Panc1 (cell line): Measurements from ENCODE around the gene PAPOLB. TPM values are rescaled to one million over a fixed set of nuclear protein-coding genes. Genes with fewer than 3 reads are reported as not detected.

Experiments
- ATAC-seq: fragments of 200-7000 bp; cut with Tn5 transposase; 2 replicates; pipeline ENCODE4 v1.9.1; 2020; ENCODE audit warnings: mild to moderate bottlenecking, moderate library complexity
- BruUV-seq: library from RNA; stranded (reverse); fragments of 400-500 nt; replicated peaks from 2 replicates; lab custom pipeline; 2021; lab: Mats Ljungman, UMichigan
- CTCF ChIA-PET: fragments of 300-600 bp; sonication (Branson Sonifier 250); formaldehyde crosslinking; loops from one replicate; lab custom pipeline; 2022; ENCODE audit warnings: antibody characterized with exemption; lab: Charles Lee
- POLR2A ChIA-PET: fragments of 300-600 bp; sonication (Branson Sonifier 250); formaldehyde crosslinking; loops from one replicate; lab custom pipeline; 2022; ENCODE audit warnings: antibody characterized with exemption; lab: Charles Lee
- DNase-seq: peaks from one replicate; pipeline ENCODE4 v3.0.0-alpha.2; 2010; ENCODE audit warnings: low read depth, low spot score
- H3K27ac ChIP-seq: 2 replicates; pipeline ENCODE4 v1.5.1; 2011; ENCODE audit warnings: mild to moderate bottlenecking, low read length, inconsistent platforms
- H3K27me3 ChIP-seq: fragments of 200-500 bp; sonication (Bioruptor generic); 2 replicates; pipeline ENCODE4 v1.6.0; 2014; ENCODE audit warnings: low read length, inconsistent platforms; ENCODE audit not compliant: control insufficient read depth, insufficient read depth
- H3K36me3 ChIP-seq: fragments of 200-500 bp; sonication (Bioruptor generic); 2 replicates; pipeline ENCODE4 v1.5.1; 2014; ENCODE audit warnings: inconsistent platforms, mild to moderate bottlenecking, low read length, moderate library complexity; ENCODE audit not compliant: control insufficient read depth, insufficient read depth
- H3K4me1 ChIP-seq: 2 replicates; pipeline ENCODE4 v1.5.1; 2011; ENCODE audit warnings: inconsistent platforms, mild to moderate bottlenecking, low read length, moderate library complexity; ENCODE audit not compliant: control insufficient read depth, insufficient read depth
- H3K4me3 ChIP-seq, 2 experiments: 2 replicates each; pipeline ENCODE4 v1.5.1; 2011 to 2012; ENCODE audit warnings: low read depth in 2 of 2, low read length in 2 of 2, mild to moderate bottlenecking in 2 of 2, inconsistent platforms in 1 of 2, moderate library complexity in 1 of 2
- H3K9me3 ChIP-seq: fragments of 200-500 bp; sonication (Bioruptor generic); 2 replicates; pipeline ENCODE4 v1.5.1; 2014; ENCODE audit warnings: low read depth, mild to moderate bottlenecking, inconsistent platforms, low read length, moderate library complexity; ENCODE audit not compliant: control insufficient read depth, insufficient read depth
- POLR2AphosphoS5 ChIP-seq: IDR thresholded peaks from 2 replicates; pipeline ENCODE4 v1.6.1; 2012; ENCODE audit warnings: mild to moderate bottlenecking, low read depth, low read length, moderate library complexity
- REST ChIP-seq, 2 experiments: IDR thresholded peaks; 2 replicates each; pipeline ENCODE4 v1.6.1; 2011 to 2012; ENCODE audit warnings: low read depth in 2 of 2, control low read depth in 1 of 2, low read length in 1 of 2, mild to moderate bottlenecking in 1 of 2, moderate library complexity in 1 of 2; ENCODE audit not compliant: insufficient read depth in 1 of 2
- SIN3A ChIP-seq: IDR thresholded peaks from 2 replicates; pipeline ENCODE4 v1.6.1; 2012; ENCODE audit warnings: low read depth, mild to moderate bottlenecking, low read length, moderate library complexity, borderline replicate concordance; ENCODE audit not compliant: insufficient read depth
- TCF7L2 ChIP-seq: IDR thresholded peaks from 2 replicates; pipeline ENCODE4 v1.6.1; 2011; ENCODE audit warnings: mild to moderate bottlenecking, low read depth, low read length, inconsistent platforms
- in situ Hi-C: cut with HindIII; loops from 2 replicates; pipeline ENCODE4 v1.10.0; 2016; ENCODE audit warnings: low sequenced_read_pairs, low pct_unique_long_range_greater_than_20kb
- intact Hi-C: fragments of 100-400 bp; cut with micrococcal nuclease; formaldehyde crosslinking; loops from one replicate; pipeline ENCODE4 v1.10.0; 2022; ENCODE audit not compliant: unreplicated experiment
- total RNA-seq: library from RNA; stranded (reverse); gene quantifications from one replicate; pipeline ENCODE4 v1.2.1, GENCODE V29; 2021; ENCODE audit not compliant: unreplicated experiment
- TF ChIP-seq, protein P1 (sequence below): fragments of 450-650 bp; IDR thresholded peaks from 2 replicates; pipeline ENCODE4 v1.5.1; 2017; ENCODE audit warnings: mild to moderate bottlenecking

Gene PAPOLB
- total RNA-seq, 1 experiment from 2014 or later = not detected

DNA sequence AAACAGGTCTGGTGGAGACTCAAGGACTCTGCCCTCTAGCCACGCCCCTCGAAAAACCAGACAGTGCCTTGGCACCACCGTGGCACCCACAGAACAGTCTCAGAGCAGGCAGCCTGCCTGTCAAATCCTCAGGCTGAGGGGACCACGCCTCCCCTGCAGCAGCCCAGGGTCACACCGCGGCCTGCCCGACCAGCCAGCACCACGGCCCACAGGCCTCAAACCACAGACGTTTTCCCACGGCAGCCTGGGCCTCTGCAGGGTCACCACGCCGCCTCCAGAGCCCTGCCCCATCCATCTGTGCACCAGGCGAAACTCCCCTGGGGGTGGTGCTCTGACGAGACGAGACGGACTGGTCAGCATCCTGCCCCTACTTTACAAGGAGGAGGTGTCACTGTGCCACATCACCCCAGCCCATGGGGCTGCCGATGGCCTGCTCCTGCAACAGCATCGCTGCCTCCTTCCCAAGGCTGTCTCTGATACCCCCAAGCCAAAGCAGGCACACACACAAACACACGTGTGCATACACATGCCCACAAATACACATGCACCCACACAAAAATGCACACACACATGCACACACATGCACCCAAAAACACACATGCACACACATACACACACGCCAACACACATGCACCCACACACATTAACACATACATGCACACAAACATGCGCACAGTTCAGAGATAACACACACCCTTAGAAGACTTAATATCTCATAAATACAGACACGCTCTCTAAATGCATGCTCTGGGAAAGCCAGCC, 24.6 kb downstream of the PAPOLB start:
- Histone ChIP-seq H3K36me3 (no peaks in the 10 kb centered on the region), H3K27me3 (no peaks in the 10 kb centered on the region), H3K4me1 (no peaks in the 10 kb centered on the region), H3K9me3 (no peaks in the 10 kb centered on the region), H3K27ac (no peak overlapping the region), H3K4me3 (no peak overlapping the region)
- no TSS peak for BruUV-seq
- ChIA-PET CTCF (no interaction called here), POLR2A (no interaction called here)
- intact Hi-C loops (no loop called here), in situ Hi-C loops (no loop called here)
- TF ChIP-seq POLR2AphosphoS5 (no peak), SIN3A (no peak), TCF7L2 (no peak), REST (IDR thresholded peaks at IDR 0.05; ENCODE audit: insufficient read depth in 1 of 2, low read depth in 2 of 2, low read length in 1 of 2) (no peak)
- TF ChIP-seq, protein P1, sequence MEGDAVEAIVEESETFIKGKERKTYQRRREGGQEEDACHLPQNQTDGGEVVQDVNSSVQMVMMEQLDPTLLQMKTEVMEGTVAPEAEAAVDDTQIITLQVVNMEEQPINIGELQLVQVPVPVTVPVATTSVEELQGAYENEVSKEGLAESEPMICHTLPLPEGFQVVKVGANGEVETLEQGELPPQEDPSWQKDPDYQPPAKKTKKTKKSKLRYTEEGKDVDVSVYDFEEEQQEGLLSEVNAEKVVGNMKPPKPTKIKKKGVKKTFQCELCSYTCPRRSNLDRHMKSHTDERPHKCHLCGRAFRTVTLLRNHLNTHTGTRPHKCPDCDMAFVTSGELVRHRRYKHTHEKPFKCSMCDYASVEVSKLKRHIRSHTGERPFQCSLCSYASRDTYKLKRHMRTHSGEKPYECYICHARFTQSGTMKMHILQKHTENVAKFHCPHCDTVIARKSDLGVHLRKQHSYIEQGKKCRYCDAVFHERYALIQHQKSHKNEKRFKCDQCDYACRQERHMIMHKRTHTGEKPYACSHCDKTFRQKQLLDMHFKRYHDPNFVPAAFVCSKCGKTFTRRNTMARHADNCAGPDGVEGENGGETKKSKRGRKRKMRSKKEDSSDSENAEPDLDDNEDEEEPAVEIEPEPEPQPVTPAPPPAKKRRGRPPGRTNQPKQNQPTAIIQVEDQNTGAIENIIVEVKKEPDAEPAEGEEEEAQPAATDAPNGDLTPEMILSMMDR = no peak
- no peak for ATAC-seq
- no peak for DNase-seq

DNA sequence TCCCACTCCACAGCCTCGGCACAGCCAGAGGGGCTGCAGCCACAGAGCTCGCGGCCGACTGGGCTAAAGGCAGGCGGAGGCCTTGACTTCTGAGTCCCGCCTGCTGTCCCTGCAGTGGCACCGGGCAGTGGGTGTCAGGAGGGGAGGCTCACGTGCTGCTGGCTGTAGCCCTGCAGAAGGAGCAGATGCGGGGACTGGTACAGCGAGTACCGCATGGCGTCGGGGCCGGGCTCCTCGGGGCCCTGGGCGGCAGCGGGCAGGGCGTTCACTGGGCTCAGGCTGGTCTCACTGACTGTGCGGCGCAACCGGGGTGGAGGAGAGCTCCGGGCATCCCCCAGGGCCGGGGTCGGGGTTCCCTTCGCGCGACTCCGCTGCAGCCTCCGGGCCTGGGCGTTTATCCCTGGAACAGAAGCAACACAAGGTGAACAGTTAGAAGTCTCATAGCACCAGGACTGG, 25.6 kb downstream of the PAPOLB start:
- no peaks in the 10 kb centered on the region for H3K9me3 ChIP-seq
- DNase-seq = no peak
- POLR2A ChIA-PET = no interaction called here
- no peak overlapping the region for H3K27ac ChIP-seq
- TF ChIP-seq SIN3A = no peak
- TF ChIP-seq POLR2AphosphoS5 = no peak
- TF ChIP-seq, protein P1 = no peak
- no peak for TF ChIP-seq TCF7L2
- TF ChIP-seq REST (IDR thresholded peaks at IDR 0.05; ENCODE audit: insufficient read depth in 1 of 2, low read depth in 2 of 2, low read length in 1 of 2) = no peak
- no peaks in the 10 kb centered on the region for H3K27me3 ChIP-seq
- no peak for ATAC-seq
- no peak overlapping the region for H3K4me3 ChIP-seq
- CTCF ChIA-PET = no interaction called here
- in situ Hi-C loops = no loop called here
- no peaks in the 10 kb centered on the region for H3K4me1 ChIP-seq
- no peaks in the 10 kb centered on the region for H3K36me3 ChIP-seq
- no TSS peak for BruUV-seq
- intact Hi-C loops = no loop called here
